Measurements from ENCODE around the gene EGFL6. TPM values are rescaled to one million over a fixed set of nuclear protein-coding genes. Genes with fewer than 3 reads are reported as not detected.

Gene EGFL6
- polyA plus RNA-seq, 1 donor (not counting 4 experiments of a cell fraction or from before 2014, with no cell fraction given), result 0.38 TPM

DNA sequence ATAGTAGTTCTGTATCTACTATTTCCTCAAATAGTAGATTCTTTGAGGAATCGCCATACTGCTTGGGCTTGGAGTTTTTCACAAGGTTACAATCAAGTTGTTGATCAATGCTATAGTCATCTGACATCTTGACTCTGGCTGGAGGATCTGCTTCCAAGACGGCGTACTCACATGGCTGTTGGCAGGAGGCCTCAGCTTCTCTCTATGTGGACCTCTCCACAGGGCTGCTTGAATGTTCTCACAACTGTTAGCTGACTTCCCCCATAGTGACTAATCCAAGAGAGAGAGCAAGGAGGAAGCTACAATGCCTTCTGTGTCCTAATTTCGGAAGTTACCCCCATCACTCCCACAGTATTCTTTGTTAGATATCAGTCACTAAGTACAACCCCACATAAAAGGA is 10.3 kb downstream of the EGFL6 start:
- TF ChIP-seq, protein P1, sequence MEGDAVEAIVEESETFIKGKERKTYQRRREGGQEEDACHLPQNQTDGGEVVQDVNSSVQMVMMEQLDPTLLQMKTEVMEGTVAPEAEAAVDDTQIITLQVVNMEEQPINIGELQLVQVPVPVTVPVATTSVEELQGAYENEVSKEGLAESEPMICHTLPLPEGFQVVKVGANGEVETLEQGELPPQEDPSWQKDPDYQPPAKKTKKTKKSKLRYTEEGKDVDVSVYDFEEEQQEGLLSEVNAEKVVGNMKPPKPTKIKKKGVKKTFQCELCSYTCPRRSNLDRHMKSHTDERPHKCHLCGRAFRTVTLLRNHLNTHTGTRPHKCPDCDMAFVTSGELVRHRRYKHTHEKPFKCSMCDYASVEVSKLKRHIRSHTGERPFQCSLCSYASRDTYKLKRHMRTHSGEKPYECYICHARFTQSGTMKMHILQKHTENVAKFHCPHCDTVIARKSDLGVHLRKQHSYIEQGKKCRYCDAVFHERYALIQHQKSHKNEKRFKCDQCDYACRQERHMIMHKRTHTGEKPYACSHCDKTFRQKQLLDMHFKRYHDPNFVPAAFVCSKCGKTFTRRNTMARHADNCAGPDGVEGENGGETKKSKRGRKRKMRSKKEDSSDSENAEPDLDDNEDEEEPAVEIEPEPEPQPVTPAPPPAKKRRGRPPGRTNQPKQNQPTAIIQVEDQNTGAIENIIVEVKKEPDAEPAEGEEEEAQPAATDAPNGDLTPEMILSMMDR (optimal IDR thresholded peaks at IDR 0.05 in 1 of 3, IDR thresholded peaks at IDR 0.05 in 1 of 3, conservative IDR thresholded peaks at IDR 0.05 in 1 of 3; ENCODE audit: extremely low read depth in 1 of 3, insufficient read depth in 2 of 3, low read length in 3 of 3), result no peak
- no peak for TF ChIP-seq EZH2 (IDR thresholded peaks at IDR 0.05; ENCODE audit: low read length)
- no peaks in the 10 kb centered on the region for H3K9me1 ChIP-seq (ENCODE audit: control insufficient read depth, extremely low read depth, insufficient read depth, low read length)
- H3K9ac ChIP-seq (ENCODE audit: control insufficient read depth, extremely low read depth, insufficient read depth, low read length), result no peak overlapping the region
- no peak overlapping the region for H3K4me2 ChIP-seq (ENCODE audit: control insufficient read depth, extremely low read depth, insufficient read depth, low read depth, low read length)
- no peaks in the 10 kb centered on the region for H3K4me1 ChIP-seq (ENCODE audit: control insufficient read depth, extremely low read depth, insufficient read depth, low read length)
- DNase-seq (ENCODE audit: low read depth, low spot score) (no peak), FAIRE-seq (no peak)
- no peaks in the 10 kb centered on the region for H3K36me3 ChIP-seq (ENCODE audit: control insufficient read depth in 2 of 2, extremely low read depth in 1 of 2, insufficient read depth in 2 of 2, low read length in 2 of 2)
- H3K27ac ChIP-seq (ENCODE audit: control insufficient read depth, insufficient read depth, low read length), result no peak overlapping the region
- no peak overlapping the region for H3K4me3 ChIP-seq (ENCODE audit: control insufficient read depth in 2 of 3, extremely low read depth in 1 of 3, insufficient read depth in 2 of 3, low read depth in 1 of 3, low read length in 3 of 3)
- no peak overlapping the region for H2AFZ ChIP-seq (ENCODE audit: control insufficient read depth, low read length)
- no peaks in the 10 kb centered on the region for H4K20me1 ChIP-seq (ENCODE audit: control insufficient read depth, extremely low read depth, insufficient read depth, low read length)
- H3K27me3 ChIP-seq (ENCODE audit: control insufficient read depth, extremely low read depth, insufficient read depth, low read length), result peaks cover 9% of the 10 kb centered on the region
- no peaks in the 10 kb centered on the region for H3K79me2 ChIP-seq (ENCODE audit: control insufficient read depth, insufficient read depth, low read length)
- dilution Hi-C loops (cut with MboI; ENCODE audit: extremely low pct_ligation_motif_present, low sequenced_read_pairs), result no loop called here
- no peaks in the 10 kb centered on the region for H3K9me3 ChIP-seq (ENCODE audit: control insufficient read depth, low read depth, low read length)

DNA sequence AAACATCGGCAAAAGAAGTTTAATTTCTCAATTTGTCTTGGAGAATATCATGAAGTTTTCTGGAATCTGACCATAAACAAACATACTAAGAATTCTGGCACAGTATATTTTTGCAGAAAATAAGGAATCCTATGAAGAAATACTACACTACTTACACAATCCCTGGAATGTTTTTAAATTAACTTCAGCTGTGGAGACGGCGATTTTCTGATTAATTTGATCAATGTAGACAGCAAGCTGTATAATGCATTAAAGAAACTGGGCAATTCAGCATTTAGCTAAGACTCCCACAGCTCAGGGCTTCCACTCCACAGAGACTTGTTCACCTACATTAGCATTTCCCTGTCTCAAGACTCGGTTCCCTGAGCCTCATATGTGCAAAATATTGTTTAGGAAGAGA is 12.2 kb downstream of the EGFL6 start:
- no peak for DNase-seq (ENCODE audit: low read depth, low spot score)
- Histone ChIP-seq H3K79me2 (ENCODE audit: control insufficient read depth, insufficient read depth, low read length) (no peaks in the 10 kb centered on the region), H3K9me3 (ENCODE audit: control insufficient read depth, low read depth, low read length) (no peaks in the 10 kb centered on the region), H2AFZ (ENCODE audit: control insufficient read depth, low read length) (no peak overlapping the region), H3K4me3 (ENCODE audit: control insufficient read depth in 2 of 3, extremely low read depth in 1 of 3, insufficient read depth in 2 of 3, low read depth in 1 of 3, low read length in 3 of 3) (no peak overlapping the region), H3K27ac (ENCODE audit: control insufficient read depth, insufficient read depth, low read length) (no peak overlapping the region), H3K9ac (ENCODE audit: control insufficient read depth, extremely low read depth, insufficient read depth, low read length) (no peak overlapping the region), H4K20me1 (ENCODE audit: control insufficient read depth, extremely low read depth, insufficient read depth, low read length) (no peaks in the 10 kb centered on the region), H3K9me1 (ENCODE audit: control insufficient read depth, extremely low read depth, insufficient read depth, low read length) (no peaks in the 10 kb centered on the region), H3K27me3 (ENCODE audit: control insufficient read depth, extremely low read depth, insufficient read depth, low read length) (peaks cover 6% of the 10 kb centered on the region), H3K4me2 (ENCODE audit: control insufficient read depth, extremely low read depth, insufficient read depth, low read depth, low read length) (no peak overlapping the region), H3K36me3 (ENCODE audit: control insufficient read depth in 2 of 2, extremely low read depth in 1 of 2, insufficient read depth in 2 of 2, low read length in 2 of 2) (no peaks in the 10 kb centered on the region), H3K4me1 (ENCODE audit: control insufficient read depth, extremely low read depth, insufficient read depth, low read length) (no peaks in the 10 kb centered on the region)
- TF ChIP-seq, protein P1 (optimal IDR thresholded peaks at IDR 0.05 in 1 of 3, IDR thresholded peaks at IDR 0.05 in 1 of 3, conservative IDR thresholded peaks at IDR 0.05 in 1 of 3; ENCODE audit: extremely low read depth in 1 of 3, insufficient read depth in 2 of 3, low read length in 3 of 3), result no peak
- TF ChIP-seq EZH2 (IDR thresholded peaks at IDR 0.05; ENCODE audit: low read length), result no peak
- FAIRE-seq, result no peak
- dilution Hi-C loops (cut with MboI; ENCODE audit: extremely low pct_ligation_motif_present, low sequenced_read_pairs), result no loop called here

All from keratinocyte (primary cell).